Activated CD8-positive, alpha-beta T cell treated with anti-CD3 and anti-CD28 coated beads for 36 hours (primary cell): ENCODE data around the gene IRGC. TPM values are rescaled to one million over a fixed set of nuclear protein-coding genes. Genes with fewer than 3 reads are reported as not detected.
A peak's percentile ranks its signal among the peaks of the same experiment; 100 is the strongest.

Experiments used
- ATAC-seq: fragments of 200-7000 bp; cut with Tn5 transposase; one replicate; pipeline ENCODE4 v1.10.0; 2021; ENCODE audit warnings: mild to moderate bottlenecking, moderate library complexity
- CTCF ChIA-PET: fragments of 350-600 bp; sonication (Branson Sonifier 250); formaldehyde crosslinking; loops from one replicate; lab custom pipeline; 2021; ENCODE audit warnings: antibody characterized with exemption; lab: Charles Lee
- POLR2A ChIA-PET: fragments of 350-600 bp; sonication (Branson Sonifier 250); formaldehyde crosslinking; loops from one replicate; lab custom pipeline; 2021; ENCODE audit warnings: antibody characterized with exemption; lab: Charles Lee
- DNase-seq: peaks from one replicate; pipeline ENCODE4 v3.0.0-alpha.2; 2020
- H3K27ac Mint-ChIP-seq: one replicate; pipeline ENCODE4 v1.8.0; 2021; ENCODE audit warnings: mild to moderate bottlenecking, mixed read lengths
- H3K27me3 Mint-ChIP-seq: one replicate; pipeline ENCODE4 v1.8.0; 2021; ENCODE audit warnings: mixed read lengths
- H3K36me3 Mint-ChIP-seq: one replicate; pipeline ENCODE4 v1.8.0; 2021; ENCODE audit warnings: low read depth, mixed read lengths
- H3K4me1 Mint-ChIP-seq: one replicate; pipeline ENCODE4 v1.8.0; 2021; ENCODE audit warnings: low read depth, mixed read lengths
- H3K4me3 Mint-ChIP-seq: one replicate; pipeline ENCODE4 v1.8.0; 2021; ENCODE audit warnings: mild to moderate bottlenecking, moderate library complexity, mixed read lengths
- H3K9me3 Mint-ChIP-seq: one replicate; pipeline ENCODE4 v1.8.0; 2021; ENCODE audit warnings: mixed read lengths
- CTCF ChIP-seq: fragments of 200-600 bp; IDR thresholded peaks from one replicate; pipeline ENCODE4 v1.8.0; 2022; ENCODE audit warnings: antibody characterized with exemption, mild to moderate bottlenecking
- intact Hi-C: fragments of 100-400 bp; cut with micrococcal nuclease; formaldehyde crosslinking; loops from one replicate; pipeline ENCODE4 v1.10.0; 2022
- total RNA-seq, 2 experiments: library from RNA; stranded (reverse); gene quantifications; one replicate each; pipeline ENCODE4 v1.2.3, GENCODE V29; 2021

IRGC gene
- total RNA-seq, 2 experiments from 2014 or later: not detected

GRCh38 chr19:43731346-43731745 is 15.5 kb downstream of the IRGC start:
- Mint-ChIP-seq H3K9me3 (no peaks in the 10 kb centered on the region), H3K4me1 (no peaks in the 10 kb centered on the region), H3K27ac (no peak overlapping the region), H3K4me3 (no peak overlapping the region), H3K27me3 (no peaks in the 10 kb centered on the region), H3K36me3 (peaks cover 23% of the 10 kb centered on the region)
- DNase-seq (no peak), ATAC-seq (no peak)
- TF ChIP-seq CTCF: no peak
- intact Hi-C loops: no loop called here
- ChIA-PET POLR2A (no interaction called here), CTCF (interaction anchor here (0.9 to 1.2 kb wide), 2 partner anchors 35 to 78 kb away, joined by 3 read pairs; no protein-coding TSS in a partner anchor)

- Mint-ChIP-seq H3K4me1 (no peaks in the 10 kb centered on the region), H3K27me3 (no peaks in the 10 kb centered on the region), H3K4me3 (no peak overlapping the region), H3K9me3 (no peaks in the 10 kb centered on the region), H3K27ac (no peak overlapping the region), H3K36me3 (peaks cover 27% of the 10 kb centered on the region)
- DNase-seq (no peak), ATAC-seq (no peak)
- no peak for TF ChIP-seq CTCF
- CTCF ChIA-PET: interaction anchor here (0.9 to 1.2 kb wide), 2 partner anchors 35 to 78 kb away, joined by 3 read pairs; no protein-coding TSS in a partner anchor
- POLR2A ChIA-PET: interaction anchor here (0.7 kb wide), 1 partner anchor 8 kb away, joined by 3 read pairs; no protein-coding TSS in a partner anchor
- intact Hi-C loops: no loop called here
Observed at GRCh38 chr19:43731846-43732245, 16.0 kb downstream of the IRGC start.

- ATAC-seq: no peak
- H3K27me3 Mint-ChIP-seq: no peaks in the 10 kb centered on the region
- ChIA-PET CTCF (interaction anchor here (1.0 kb wide), 3 partner anchors 11 to 52 kb away, joined by 3 read pairs; no protein-coding TSS in a partner anchor), POLR2A (no interaction called here)
- intact Hi-C loops: no loop called here
- peaks cover 34% of the 10 kb centered on the region for H3K36me3 Mint-ChIP-seq
- H3K9me3 Mint-ChIP-seq: no peaks in the 10 kb centered on the region
- TF ChIP-seq CTCF: no peak
- DNase-seq: no peak
- no peak overlapping the region for H3K4me3 Mint-ChIP-seq
- no peak overlapping the region for H3K27ac Mint-ChIP-seq
- H3K4me1 Mint-ChIP-seq: no peaks in the 10 kb centered on the region
Observed at GRCh38 chr19:43735013-43735412, 19.1 kb downstream of the IRGC start.

GRCh38 chr19:43735957-43736356 is 20.1 kb downstream of the IRGC start:
- POLR2A ChIA-PET: no interaction called here
- H3K9me3 Mint-ChIP-seq: no peaks in the 10 kb centered on the region
- no peak for TF ChIP-seq CTCF
- no peak overlapping the region for H3K4me3 Mint-ChIP-seq
- H3K27me3 Mint-ChIP-seq: no peaks in the 10 kb centered on the region
- H3K4me1 Mint-ChIP-seq: no peaks in the 10 kb centered on the region
- intact Hi-C loops: no loop called here
- peak overlapping the region; percentile 14 for H3K27ac Mint-ChIP-seq
- H3K36me3 Mint-ChIP-seq: peaks cover 36% of the 10 kb centered on the region
- ATAC-seq (no peak), DNase-seq (no peak)
- CTCF ChIA-PET: interaction anchor here (0.6 to 1.3 kb wide), 5 partner anchors 9 to 181 kb away, joined by 3 to 5 read pairs (median 4); no protein-coding TSS in a partner anchor

- Mint-ChIP-seq H3K27me3 (no peaks in the 10 kb centered on the region), H3K4me1 (no peaks in the 10 kb centered on the region), H3K36me3 (peaks cover 47% of the 10 kb centered on the region), H3K9me3 (no peaks in the 10 kb centered on the region), H3K4me3 (no peak overlapping the region), H3K27ac (peak overlapping the region; percentile 28)
- ChIA-PET CTCF (interaction anchor here (0.8 kb wide), 1 partner anchor 15 kb away, joined by 3 read pairs; no protein-coding TSS in a partner anchor), POLR2A (no interaction called here)
- intact Hi-C loops: no loop called here
- DNase-seq (no peak), ATAC-seq (peak; percentile 10)
- no peak for TF ChIP-seq CTCF
Observed at GRCh38 chr19:43738780-43739211, 22.9 kb downstream of the IRGC start.
